T-helper 2 cell (primary cell): ENCODE data around the gene SLC9A8.
"Not testable (repeated sequence)": the region's sequence is repeated elsewhere in the genome, so short reads cannot be mapped to it uniquely, and the experiment has no call there.

Experiments
- DNase-seq, 5 experiments: peaks; one replicate each; pipeline versions ENCODE4 v3.0.0 to v3.0.0-alpha.2; 2012 to 2022

Gene SLC9A8

GRCh38 chr20:49880724-49881445, 68.3 kb downstream of the SLC9A8 start:
- no peak for DNase-seq

DNA sequence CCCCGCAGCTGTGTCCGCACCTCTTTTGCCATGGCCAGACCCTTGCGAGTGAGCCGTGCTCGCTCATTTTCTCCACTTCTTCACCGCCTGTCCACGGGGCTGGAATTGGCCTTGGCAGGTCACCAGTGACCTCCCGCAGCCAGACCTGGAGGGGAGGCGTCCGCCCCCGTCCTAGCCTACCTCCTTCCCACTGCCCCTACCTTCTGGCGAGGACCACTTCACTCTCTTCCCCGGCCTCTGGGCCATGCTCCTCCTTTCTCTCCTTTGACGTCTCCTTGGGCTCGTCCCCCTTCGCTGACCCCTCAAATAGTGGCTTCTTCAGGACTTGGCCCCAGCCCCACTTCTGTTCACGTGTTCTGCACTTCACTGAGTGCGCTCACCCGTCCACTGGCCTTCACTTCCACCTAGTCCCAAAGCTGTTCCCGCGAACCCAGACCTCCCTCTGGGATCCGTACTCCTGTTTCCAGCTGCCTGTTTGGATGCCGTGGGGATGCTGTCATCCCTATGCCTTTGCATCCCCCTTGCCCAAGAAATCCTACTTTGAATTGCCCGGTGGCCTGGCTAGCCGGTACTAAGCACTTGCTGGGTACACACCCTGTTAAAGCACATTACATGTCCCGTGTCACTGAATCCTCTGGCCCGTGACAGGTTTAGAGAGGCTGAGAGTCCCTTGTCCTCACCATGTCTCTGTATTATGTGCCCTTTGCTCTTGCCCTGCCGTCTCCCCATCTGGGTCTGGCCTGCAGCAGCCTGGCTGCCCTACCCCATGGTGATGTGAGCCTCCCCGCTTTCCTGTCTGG, 69.7 kb downstream of the SLC9A8 start:
- DNase-seq, result no peak

DNA sequence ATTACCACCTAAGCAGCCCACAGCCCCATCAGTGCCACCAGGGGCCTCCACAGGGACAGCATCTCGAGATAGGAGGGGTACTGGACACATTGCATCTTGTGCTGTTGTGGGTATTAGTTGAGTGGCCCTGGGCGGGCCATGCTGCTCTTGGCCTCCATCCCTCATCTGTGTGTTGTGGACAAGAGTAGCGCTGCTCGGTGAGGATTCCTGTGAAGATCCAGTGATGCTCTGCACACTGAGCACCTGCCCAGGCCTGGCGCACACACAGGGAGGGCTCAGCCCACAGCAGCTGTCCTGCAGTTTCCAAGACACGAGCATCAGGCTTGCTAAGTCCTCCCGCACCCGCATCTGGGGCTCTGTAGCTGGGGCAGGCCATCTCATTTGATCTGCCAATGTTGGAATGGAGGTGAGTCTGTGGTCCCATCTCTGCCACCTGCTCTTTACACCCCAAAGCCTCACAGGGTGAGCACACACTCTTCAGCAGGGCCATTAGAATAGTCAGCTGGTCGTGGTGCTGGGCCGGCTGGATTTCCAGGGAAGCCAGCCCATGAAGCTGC, 70.7 kb downstream of the SLC9A8 start:
- no peak for DNase-seq

DNA sequence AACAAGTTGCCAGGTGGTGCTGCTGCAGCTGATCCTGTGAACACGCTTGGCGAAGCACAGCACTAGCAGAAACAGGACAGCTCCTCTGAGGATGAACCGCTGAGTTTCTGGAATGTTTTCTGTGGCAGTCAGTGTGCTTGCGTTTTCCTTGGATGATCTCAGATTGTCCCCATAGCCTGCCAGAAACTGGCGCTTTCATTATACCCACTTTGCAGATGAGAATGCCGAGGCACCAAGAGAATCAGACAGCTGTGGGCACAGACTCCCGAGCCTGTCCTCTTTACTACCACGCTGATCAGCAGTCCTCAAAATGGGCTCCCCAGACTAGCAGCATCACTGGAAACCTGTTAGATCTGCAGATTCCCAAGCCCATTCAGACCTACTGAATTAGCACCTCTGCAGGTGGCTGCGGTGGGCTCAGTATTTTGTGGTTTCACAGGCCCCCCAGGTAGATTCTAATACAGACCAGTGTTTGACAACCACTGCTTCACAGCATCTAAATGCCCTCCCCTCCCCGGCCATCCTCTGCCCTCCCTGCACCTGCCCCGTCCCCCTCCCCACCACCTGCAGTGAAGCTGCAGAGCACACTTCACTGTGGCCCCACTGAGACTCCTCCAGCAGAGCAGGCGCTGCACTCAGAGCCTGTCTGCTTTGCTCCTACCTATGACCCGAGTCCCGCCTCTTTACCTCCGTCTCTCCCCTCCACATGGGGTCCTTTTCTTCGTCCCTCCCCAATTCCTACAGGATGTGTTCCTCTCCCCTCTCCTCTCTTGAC, 73.1 kb downstream of the SLC9A8 start:
- no peak for DNase-seq

DNA sequence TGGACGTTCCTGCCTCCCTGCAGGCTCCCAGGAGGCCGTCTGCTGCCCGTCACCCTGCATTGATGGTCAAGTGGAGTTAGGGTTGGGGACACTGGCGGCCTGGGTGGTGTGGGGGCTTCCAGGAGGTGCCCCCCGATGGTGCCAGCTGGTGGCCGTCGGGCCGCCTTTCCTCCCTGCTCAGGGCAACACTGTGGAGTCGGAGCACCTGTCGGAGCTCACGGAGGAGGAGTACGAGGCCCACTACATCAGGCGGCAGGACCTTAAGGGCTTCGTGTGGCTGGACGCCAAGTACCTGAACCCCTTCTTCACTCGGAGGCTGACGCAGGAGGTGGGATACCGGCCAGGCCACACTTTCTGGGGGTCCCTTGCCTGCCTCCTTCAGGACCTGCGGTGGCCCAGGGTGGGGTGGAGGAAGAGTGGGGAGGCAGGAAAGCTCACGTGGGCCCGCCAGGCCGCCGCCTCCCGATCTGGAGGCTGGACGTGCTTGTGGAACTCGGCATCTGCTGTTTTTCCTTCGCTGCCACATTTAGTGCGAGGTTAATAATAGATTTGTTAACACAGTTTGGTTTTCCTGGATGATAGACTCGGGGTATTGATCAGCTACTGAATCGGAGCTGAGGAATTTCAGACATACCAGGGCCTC, 74.1 kb downstream of the SLC9A8 start:
- DNase-seq, result no peak

DNA sequence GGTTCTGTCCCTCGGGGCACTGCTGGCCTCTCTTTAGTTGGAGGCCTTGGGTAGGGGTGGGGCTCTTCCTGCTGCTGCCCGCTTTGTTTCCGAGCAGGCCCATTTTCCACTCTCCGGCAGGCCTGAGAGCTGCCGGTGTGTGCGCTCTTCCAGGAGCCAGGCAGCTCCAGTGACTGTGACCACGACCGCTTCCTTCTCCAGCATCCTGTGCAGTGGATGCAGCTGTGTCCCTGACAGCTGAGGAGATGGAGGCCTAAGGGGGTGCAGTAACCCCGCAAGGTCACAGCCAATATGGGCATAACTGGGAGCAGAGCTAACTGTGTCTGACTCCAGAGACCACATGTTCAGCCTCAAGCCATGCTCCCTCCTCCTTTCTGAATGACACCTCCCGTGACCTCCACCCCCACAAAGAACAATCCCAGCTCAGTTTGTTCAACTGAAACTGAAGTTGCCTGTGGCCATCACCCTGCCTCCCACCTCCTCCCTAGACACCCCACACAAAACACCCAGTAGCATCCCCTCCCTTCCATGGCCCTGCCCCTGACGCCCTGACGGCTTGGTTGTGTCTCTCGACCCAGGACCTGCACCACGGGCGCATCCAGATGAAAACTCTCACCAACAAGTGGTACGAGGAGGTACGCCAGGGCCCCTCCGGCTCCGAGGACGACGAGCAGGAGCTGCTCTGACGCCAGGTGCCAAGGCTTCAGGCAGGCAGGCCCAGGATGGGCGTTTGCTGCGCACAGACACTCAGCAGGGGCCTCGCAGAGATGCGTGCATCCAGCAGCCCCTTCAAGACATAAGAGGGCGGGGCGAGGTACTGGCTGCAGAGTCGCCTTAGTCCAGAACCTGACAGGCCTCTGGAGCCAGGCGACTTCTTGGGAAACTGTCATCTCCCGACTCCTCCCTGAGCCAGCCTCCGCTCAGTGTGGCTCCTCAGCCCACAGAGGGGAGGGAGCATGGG, 74.9 kb downstream of the SLC9A8 start:
- DNase-seq, result no peak

DNA sequence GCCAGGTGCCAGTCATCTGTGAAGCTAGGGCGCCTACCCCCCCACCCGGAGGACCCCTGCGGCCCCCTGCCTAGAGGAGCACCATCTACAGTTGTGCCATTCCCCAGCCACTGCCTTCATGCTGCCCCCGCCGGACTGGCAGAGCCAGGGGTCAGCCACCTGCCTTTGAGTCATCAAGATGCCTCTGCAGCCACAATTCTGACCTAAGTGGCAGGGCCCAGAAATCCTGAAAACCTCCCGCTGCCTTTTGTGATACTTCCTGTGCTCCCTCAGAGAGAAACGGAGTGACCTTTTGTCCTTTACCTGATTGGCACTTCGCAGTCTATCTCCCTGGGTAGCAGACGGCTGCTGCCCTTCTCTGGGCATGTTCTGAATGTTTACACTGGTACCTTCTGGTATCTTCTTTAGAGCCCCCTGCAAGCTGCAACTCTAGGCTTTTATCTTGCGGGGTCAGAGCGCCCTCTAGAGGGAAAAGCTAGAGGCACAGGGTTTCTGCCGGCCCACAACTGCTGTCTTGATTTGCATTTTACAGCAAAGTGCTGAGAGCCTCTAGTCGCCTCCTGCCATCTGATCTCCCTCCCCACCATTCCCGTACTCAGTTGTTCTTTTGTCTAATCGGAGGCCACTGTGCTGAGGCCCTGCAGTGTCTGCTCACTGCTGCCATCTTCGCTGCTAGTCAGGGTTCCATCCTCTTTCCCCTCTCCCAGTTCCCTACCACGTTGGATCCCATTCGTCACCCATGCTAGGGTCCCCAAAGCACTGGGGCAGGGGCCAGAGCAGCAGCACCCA, 75.8 kb downstream of the SLC9A8 start:
- DNase-seq, result peak in 4 of 5 experiments; percentile 18 to 56 (median 38)

DNA sequence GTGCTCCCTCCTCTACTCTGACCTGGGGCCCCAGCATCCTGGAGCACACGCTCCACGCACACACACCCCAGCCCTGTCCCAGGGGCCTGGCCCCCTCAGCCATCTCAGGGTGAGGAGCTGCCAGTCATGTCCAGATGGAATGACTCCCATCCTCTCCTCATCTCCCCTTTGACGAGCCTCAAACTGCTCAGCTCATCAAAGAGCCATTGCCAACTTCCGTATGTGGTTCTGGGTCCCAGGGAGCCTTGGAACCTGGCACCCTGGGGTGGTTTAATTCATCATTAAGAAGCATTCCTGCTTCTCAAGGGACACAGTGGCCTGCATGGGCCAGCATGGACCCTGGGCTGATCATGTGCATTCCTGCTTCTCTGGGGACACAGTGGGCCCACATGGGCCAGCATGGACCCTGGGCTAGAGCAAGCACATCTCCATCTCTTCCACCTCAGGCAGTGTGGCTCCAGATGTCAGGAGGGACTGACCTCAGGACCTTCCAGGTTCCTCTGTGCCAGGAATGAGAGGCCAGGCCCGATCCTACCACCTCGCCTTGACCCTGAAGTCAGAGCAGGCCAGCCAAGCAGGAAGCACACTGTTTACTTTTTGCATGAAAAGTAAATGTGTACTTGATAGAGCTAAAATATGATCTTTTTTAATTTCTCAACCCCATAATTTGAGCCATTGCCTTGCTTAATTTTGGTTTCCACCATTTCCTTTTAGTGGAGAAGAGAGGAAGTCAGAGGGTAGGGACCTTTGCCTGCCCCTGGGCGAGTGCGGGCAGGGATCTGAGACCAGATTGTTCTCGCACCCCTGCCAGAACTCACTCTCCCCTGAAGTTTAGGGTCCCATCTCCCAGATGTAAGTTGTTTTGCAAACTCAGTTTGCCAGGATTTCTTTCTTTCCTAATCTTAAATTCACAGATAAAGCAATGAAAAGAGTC, 76.6 kb downstream of the SLC9A8 start:
- DNase-seq, result no peak

- no peak for DNase-seq
These were observed 77.3 kb downstream of the SLC9A8 start for GRCh38 chr20:49889935-49890333.

- DNase-seq, result no peak
These were observed 78.1 kb downstream of the SLC9A8 start for GRCh38 chr20:49890471-49891361.

DNA sequence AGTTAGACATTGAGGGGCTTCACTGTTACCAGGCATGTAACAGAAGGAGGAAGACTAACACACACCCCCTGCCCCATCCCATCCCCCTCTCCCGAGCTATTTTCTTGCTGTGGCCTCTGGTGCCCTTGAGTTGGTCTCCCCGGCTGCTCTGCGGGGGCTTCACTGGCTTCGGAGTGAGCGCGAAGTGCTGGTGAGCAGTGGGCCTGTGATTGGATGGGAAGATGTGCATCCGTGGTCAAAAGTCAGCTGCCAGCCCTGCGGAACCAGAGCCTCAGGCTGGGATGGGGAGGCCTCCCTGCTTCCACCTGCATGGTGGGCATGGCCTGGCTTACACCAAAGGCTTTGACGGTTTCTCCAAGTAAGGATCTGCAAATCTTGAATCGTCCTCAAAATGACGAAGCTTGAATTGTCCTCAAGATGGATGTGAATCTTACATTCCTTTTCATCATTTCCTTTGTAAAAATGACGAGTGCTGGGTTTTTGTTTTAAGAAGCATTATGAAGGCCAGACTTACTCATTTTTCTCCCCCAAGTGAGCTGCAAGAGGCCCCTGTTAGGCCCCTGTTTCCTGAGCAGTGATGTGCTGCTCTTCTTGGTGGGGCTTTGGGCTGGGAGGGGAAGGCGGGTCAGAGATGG, 79.0 kb downstream of the SLC9A8 start:
- no peak for DNase-seq

DNA sequence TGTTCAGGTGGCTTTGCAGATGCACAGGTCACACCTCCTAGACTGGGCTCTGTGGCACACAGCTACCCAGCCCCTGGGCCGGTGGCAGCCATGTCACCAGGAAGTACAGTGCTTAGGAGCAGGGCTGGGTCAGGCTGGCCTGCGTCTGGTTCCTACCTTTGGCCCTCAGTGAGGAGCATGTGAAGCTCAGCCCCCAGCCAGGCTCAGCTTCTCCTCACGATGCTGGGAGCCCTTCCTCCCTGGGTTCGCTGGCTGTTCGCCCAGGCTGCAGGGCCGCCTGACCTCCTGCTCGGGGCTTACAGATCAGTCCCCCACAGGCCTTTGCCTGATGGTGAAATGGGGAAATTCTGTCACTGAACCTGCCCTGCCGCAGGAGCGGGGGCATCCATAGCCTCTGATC, 79.6 kb downstream of the SLC9A8 start:
- DNase-seq, result no peak

DNA sequence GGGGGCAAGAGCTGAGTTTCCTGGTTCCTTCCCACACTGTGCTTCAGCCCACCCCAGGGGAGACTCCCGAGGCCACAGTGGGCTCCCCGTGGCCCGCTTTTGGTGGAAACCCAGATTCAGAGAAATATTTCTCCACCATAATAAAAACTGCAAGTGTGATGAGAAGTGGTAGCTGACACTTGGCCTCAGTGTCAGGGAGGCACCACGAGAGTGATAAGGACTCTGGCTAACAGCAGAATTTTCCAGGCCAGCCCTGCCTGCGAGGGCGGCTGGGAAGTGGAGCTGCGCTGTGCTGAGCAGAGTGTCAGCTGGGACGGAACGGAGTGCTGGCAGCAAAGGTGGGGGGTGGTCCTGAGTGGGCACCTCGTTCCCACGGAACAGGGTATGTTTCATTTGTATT, 80.2 kb downstream of the SLC9A8 start:
- DNase-seq, result no peak

DNA sequence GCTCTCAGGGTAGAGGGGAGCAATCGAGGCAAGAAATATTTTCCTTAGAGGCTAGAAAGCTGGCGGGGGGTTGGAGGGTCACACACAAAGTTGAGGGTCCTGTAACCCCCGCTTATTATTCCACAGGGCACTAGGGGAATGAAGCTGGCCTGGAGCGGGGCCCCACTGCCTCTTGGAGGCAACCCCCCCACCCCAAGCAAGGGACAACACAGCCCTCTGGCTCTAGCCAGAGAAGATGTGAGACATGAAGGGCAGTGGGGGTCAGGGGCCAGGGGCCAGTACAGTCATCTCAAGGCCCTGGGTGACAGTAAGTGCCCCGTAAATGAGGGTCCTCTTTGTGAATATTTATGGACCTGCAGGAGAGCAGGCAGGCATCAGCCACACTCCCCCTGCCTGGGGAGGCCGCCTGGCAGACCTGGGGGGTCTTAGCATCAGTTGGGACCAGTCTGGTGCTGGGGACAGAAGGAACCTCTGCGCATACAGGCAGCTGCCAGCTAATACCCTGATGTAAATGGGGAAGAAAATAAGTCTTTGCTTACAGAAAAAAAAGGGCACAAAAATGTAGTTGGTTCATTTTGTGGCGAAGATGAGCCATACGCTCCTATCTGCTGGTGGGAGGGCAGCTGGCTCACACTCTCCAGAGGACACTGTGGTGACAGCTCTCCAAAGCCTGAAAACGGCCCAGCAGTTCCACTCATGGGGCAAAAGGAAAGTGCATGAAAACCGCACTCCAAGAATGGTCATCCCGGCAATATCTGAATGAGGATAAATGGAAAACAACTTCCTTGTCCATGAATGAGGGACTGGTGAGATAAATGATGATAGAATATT, 80.8 kb downstream of the SLC9A8 start:
- DNase-seq, result peak in 2 of 5 experiments; percentile 34 to 42

- DNase-seq, result peak in 1 of 5 experiments; percentile 74
These were observed 81.4 kb downstream of the SLC9A8 start for GRCh38 chr20:49894073-49894470.

DNA sequence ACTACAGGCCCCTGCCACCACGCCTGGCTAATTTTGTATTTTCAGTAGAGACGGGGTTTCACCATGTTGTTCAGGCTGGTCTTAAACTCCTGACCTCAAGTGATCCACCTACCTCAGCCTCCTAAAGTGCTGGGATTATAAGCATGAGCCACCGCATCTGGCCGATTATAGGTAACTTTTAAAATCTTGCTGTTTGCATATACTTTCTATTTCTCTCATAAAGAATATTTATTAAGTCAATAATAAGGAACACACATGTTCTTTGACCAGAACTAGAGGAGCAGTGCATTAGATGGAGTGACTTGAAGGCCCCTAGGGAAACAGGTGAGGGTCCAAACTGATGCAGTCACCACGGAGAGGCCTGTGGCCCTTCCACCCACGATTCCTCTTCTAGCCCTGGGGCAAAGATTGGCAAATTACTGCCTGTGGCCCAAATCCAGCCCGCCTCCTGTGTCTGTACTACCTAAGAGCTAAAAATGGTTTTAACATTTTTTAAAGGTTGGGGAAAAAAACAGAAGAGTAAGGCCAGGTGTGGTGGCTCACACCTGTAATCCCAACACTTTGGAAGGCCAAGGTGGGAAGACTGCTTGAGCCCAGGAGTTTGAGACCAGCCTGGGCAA, 83.0 kb downstream of the SLC9A8 start:
- DNase-seq, result not testable (repeated sequence)
